HFFc6 (cell line): ENCODE data around the gene SLC9A7. TPM values are rescaled to one million over a fixed set of nuclear protein-coding genes. Genes with fewer than 3 reads are reported as not detected.

Source experiments
- DNase-seq: peaks from one replicate; pipeline ENCODE4 v3.0.0-alpha.2; 2018
- H3K27ac Mint-ChIP-seq: 2 replicates; pipeline ENCODE4 v1.8.0; 2020; ENCODE audit warnings: mild to moderate bottlenecking, mixed read lengths
- H3K27me3 Mint-ChIP-seq: 2 replicates; pipeline ENCODE4 v1.8.0; 2021; ENCODE audit warnings: mild to moderate bottlenecking, moderate library complexity, mixed read lengths; ENCODE audit not compliant: insufficient read depth
- H3K36me3 Mint-ChIP-seq: 2 replicates; pipeline ENCODE4 v1.8.0; 2021; ENCODE audit warnings: low read depth, mixed read lengths
- H3K4me1 Mint-ChIP-seq: 2 replicates; pipeline ENCODE4 v1.8.0; 2020; ENCODE audit warnings: low read depth, mixed read lengths
- H3K4me3 Mint-ChIP-seq: 2 replicates; pipeline ENCODE4 v1.8.0; 2020; ENCODE audit warnings: mild to moderate bottlenecking, moderate library complexity, mixed read lengths
- H3K9me3 Mint-ChIP-seq: 2 replicates; pipeline ENCODE4 v1.8.0; 2020; ENCODE audit warnings: mild to moderate bottlenecking, mixed read lengths
- CTCF ChIP-seq: fragments of 200-600 bp; sonication (generic); IDR thresholded peaks from 2 replicates; pipeline ENCODE4 v1.5.0; 2021; ENCODE audit warnings: antibody characterized with exemption, mild to moderate bottlenecking
- total RNA-seq, 6 experiments: library from RNA; stranded (reverse); fragmentation: NEBNext Ultra II Directional; extraction: Animal tissue kit (Norgen Biotek cat#: 25700); gene quantifications; 2 replicates in 1 of 6; 3 replicates in 5 of 6; pipeline ENCODE4 v1.2.3, GENCODE V29; 2021

The SLC9A7 gene
- total RNA-seq, 6 experiments from 2014 or later: 41.8 to 54.1 (median 45.7) TPM

GRCh38 chrX:46626566-46626965, 132.4 kb downstream of the SLC9A7 start:
- Mint-ChIP-seq H3K27ac (no peak overlapping the region), H3K9me3 (no peaks in the 10 kb centered on the region), H3K36me3 (peaks cover 5% of the 10 kb centered on the region; the same call in 1 of the 2 replicates), H3K27me3 (no peaks in the 10 kb centered on the region; the same call in 1 of the 2 replicates), H3K4me3 (no peak overlapping the region), H3K4me1 (peaks cover 36% of the 10 kb centered on the region)
- TF ChIP-seq CTCF: no peak
- no peak for DNase-seq

GRCh38 chrX:46624090-46624786, 134.7 kb downstream of the SLC9A7 start:
- no peaks in the 10 kb centered on the region for H3K9me3 Mint-ChIP-seq
- no peak for TF ChIP-seq CTCF
- H3K4me1 Mint-ChIP-seq: peaks cover 21% of the 10 kb centered on the region
- H3K36me3 Mint-ChIP-seq: no peaks in the 10 kb centered on the region; the same call in 1 of the 2 replicates
- no peak for DNase-seq
- no peak overlapping the region for H3K4me3 Mint-ChIP-seq
- H3K27me3 Mint-ChIP-seq: no peaks in the 10 kb centered on the region; the same call in 1 of the 2 replicates
- H3K27ac Mint-ChIP-seq: no peak overlapping the region

GRCh38 chrX:46621572-46621971, 137.3 kb downstream of the SLC9A7 start:
- H3K27me3 Mint-ChIP-seq: no peaks in the 10 kb centered on the region
- H3K27ac Mint-ChIP-seq: no peak overlapping the region
- H3K36me3 Mint-ChIP-seq: peaks cover 15% of the 10 kb centered on the region; the same call in 1 of the 2 replicates
- TF ChIP-seq CTCF: no peak
- DNase-seq: no peak
- H3K4me3 Mint-ChIP-seq: no peak overlapping the region
- H3K9me3 Mint-ChIP-seq: no peaks in the 10 kb centered on the region
- no peaks in the 10 kb centered on the region for H3K4me1 Mint-ChIP-seq

GRCh38 chrX:46620505-46620904, 138.4 kb downstream of the SLC9A7 start:
- DNase-seq: no peak
- no peaks in the 10 kb centered on the region for H3K9me3 Mint-ChIP-seq
- no peak overlapping the region for H3K27ac Mint-ChIP-seq

GRCh38 chrX:46618947-46619346, 140.0 kb downstream of the SLC9A7 start:
- TF ChIP-seq CTCF: no peak
- H3K27me3 Mint-ChIP-seq: no peaks in the 10 kb centered on the region
- no peak overlapping the region for H3K4me3 Mint-ChIP-seq
- H3K9me3 Mint-ChIP-seq: no peaks in the 10 kb centered on the region
- peaks cover 16% of the 10 kb centered on the region; the same call in 1 of the 2 replicates for H3K36me3 Mint-ChIP-seq
- no peak overlapping the region for H3K27ac Mint-ChIP-seq
- DNase-seq: no peak
- H3K4me1 Mint-ChIP-seq: no peaks in the 10 kb centered on the region

More at GRCh38 chrX:46620505-46620904, 138.4 kb downstream of the SLC9A7 start:
- Mint-ChIP-seq H3K27me3 (no peaks in the 10 kb centered on the region), H3K4me3 (no peak overlapping the region), H3K4me1 (no peaks in the 10 kb centered on the region), H3K36me3 (peaks cover 16% of the 10 kb centered on the region; the same call in 1 of the 2 replicates)
- TF ChIP-seq CTCF: no peak
